Naive thymus-derived CD8-positive, alpha-beta T cell (primary cell): ENCODE measurements around the gene TOM1L2. TPM values are rescaled to one million over a fixed set of nuclear protein-coding genes. Genes with fewer than 3 reads are reported as not detected.
A peak's percentile ranks its signal among the peaks of the same experiment; 100 is the strongest.

Experiments used
- ATAC-seq, 2 donors: fragments of 150-1000 bp; cut with Tn5 transposase in 1 of 2; sonication (Bioruptor Pico), chemical (Tn5 transposase) in 1 of 2; 1 replicate in 1 of 2; 2 replicates in 1 of 2; pipeline ENCODE4 v1.10.0; 2021; ENCODE audit warnings: mild to moderate bottlenecking in 2 of 2, moderate library complexity in 2 of 2
- POLR2A ChIA-PET: fragments of 350-600 bp; sonication (Branson Sonifier 250); formaldehyde crosslinking; loops from one replicate; lab custom pipeline; 2021; ENCODE audit warnings: antibody characterized with exemption; lab: Charles Lee
- DNase-seq, 10 donors: peaks; one replicate each; pipeline versions ENCODE4 v3.0.0 to v3.0.0-alpha.2; 2020 to 2022
- H3K27ac Mint-ChIP-seq, 10 donors: one replicate each; pipeline ENCODE4 v1.8.0; 2020 to 2022; ENCODE audit warnings: mild to moderate bottlenecking in 10 of 10, mixed read lengths in 10 of 10, moderate library complexity in 4 of 10, inconsistent platforms in 1 of 10
- H3K27me3 Mint-ChIP-seq, 5 donors: one replicate each; pipeline ENCODE4 v1.8.0; 2021 to 2022; ENCODE audit warnings: mixed read lengths in 5 of 5
- H3K36me3 Mint-ChIP-seq, 3 donors: one replicate each; pipeline ENCODE4 v1.8.0; 2020 to 2022; ENCODE audit warnings: mixed read lengths in 3 of 3, mild to moderate bottlenecking in 2 of 3, inconsistent platforms in 1 of 3
- H3K4me1 Mint-ChIP-seq, 4 donors: one replicate each; pipeline ENCODE4 v1.8.0; 2021 to 2022; ENCODE audit warnings: mixed read lengths in 4 of 4
- H3K4me3 Mint-ChIP-seq, 10 donors: one replicate each; pipeline ENCODE4 v1.8.0; 2020 to 2022; ENCODE audit warnings: mild to moderate bottlenecking in 10 of 10, mixed read lengths in 10 of 10, moderate library complexity in 6 of 10, inconsistent platforms in 1 of 10
- H3K9me3 Mint-ChIP-seq, 9 donors: one replicate each; pipeline ENCODE4 v1.8.0; 2020 to 2022; ENCODE audit warnings: mixed read lengths in 9 of 9, mild to moderate bottlenecking in 3 of 9, inconsistent platforms in 1 of 9, moderate library complexity in 1 of 9
- polyA plus RNA-seq, 3 donors: library from polyadenylated mRNA; unstranded; fragments of 300-500 nt; fragmentation: Illumina TruSeq; gene quantifications; one replicate each; pipeline ENCODE4 v1.2.3, GENCODE V29; 2021
- total RNA-seq, 8 experiments: library from RNA in 2 of 8; stranded (reverse) in 2 of 8; gene quantifications; one replicate each; pipeline ENCODE4 v1.2.3 and lab custom pipeline; 2021 to 2026

The TOM1L2 gene
- total and polyA plus RNA-seq, 5 experiments from 2014 or later = 2.5 to 71.1 (median 11.6) TPM

- H3K4me1 Mint-ChIP-seq = peaks cover 47 to 94% (median 89%) of the 10 kb centered on the region in 4 donors
- ATAC-seq = no peak
- POLR2A ChIA-PET = interaction anchor here (0.8 to 11.8 kb wide), 4 partner anchors 8 to 23 kb away, joined by 3 to 166 read pairs (median 12); partner anchors contain the start of gene SREBF1
Observed at GRCh38 chr17:17826942-17827785, 145.0 kb downstream of the TOM1L2 start.

GRCh38 chr17:17826342-17826713 is 145.9 kb downstream of the TOM1L2 start:
- peak overlapping the region; percentile 52 to 85 (median 73) for H3K4me3 Mint-ChIP-seq
- H3K27me3 Mint-ChIP-seq = no peaks in the 10 kb centered on the region
- DNase-seq = peak in 1 of 10 donors; percentile 45
- peak; percentile 17 to 20 for ATAC-seq
- H3K36me3 Mint-ChIP-seq = peaks cover 0 to 22% (median 0%) of the 10 kb centered on the region in 3 donors
- H3K4me1 Mint-ChIP-seq = peaks cover 50 to 94% (median 89%) of the 10 kb centered on the region in 4 donors
- no peaks in the 10 kb centered on the region for H3K9me3 Mint-ChIP-seq
- POLR2A ChIA-PET = interaction anchor here (0.7 to 11.8 kb wide), 4 partner anchors 9 to 29 kb away, joined by 3 to 166 read pairs (median 12); partner anchors contain the start of gene SREBF1
- H3K27ac Mint-ChIP-seq = peak overlapping the region; percentile 81 to 96 (median 91)

More at GRCh38 chr17:17826942-17827785, 145.0 kb downstream of the TOM1L2 start:
- Mint-ChIP-seq H3K27ac (peak overlapping the region; percentile 81 to 96 (median 91)), H3K36me3 (peaks cover 0 to 29% (median 0%) of the 10 kb centered on the region in 3 donors), H3K4me3 (peak overlapping the region; percentile 61 to 85 (median 73)), H3K27me3 (no peaks in the 10 kb centered on the region), H3K9me3 (no peaks in the 10 kb centered on the region)
- DNase-seq = no peak

GRCh38 chr17:17824783-17825614 is 147.2 kb downstream of the TOM1L2 start:
- POLR2A ChIA-PET = interaction anchor here (0.7 to 11.8 kb wide), 3 partner anchors 10 to 25 kb away, joined by 5 to 166 read pairs (median 19); partner anchors contain the start of gene SREBF1
- ATAC-seq = no peak
- DNase-seq = peak in 1 of 10 donors; percentile 22
- Mint-ChIP-seq H3K4me1 (peaks cover 54 to 94% (median 91%) of the 10 kb centered on the region in 4 donors), H3K4me3 (peak overlapping the region; percentile 67 to 88 (median 82)), H3K9me3 (no peaks in the 10 kb centered on the region), H3K36me3 (peaks cover 0 to 19% (median 0%) of the 10 kb centered on the region in 3 donors), H3K27ac (peak overlapping the region; percentile 73 to 98 (median 94)), H3K27me3 (no peaks in the 10 kb centered on the region)

- Mint-ChIP-seq H3K36me3 (peaks cover 0 to 22% (median 0%) of the 10 kb centered on the region in 3 donors), H3K27me3 (no peaks in the 10 kb centered on the region), H3K4me3 (peak overlapping the region; percentile 75 to 88 (median 82)), H3K4me1 (peaks cover 54 to 95% (median 92%) of the 10 kb centered on the region in 4 donors), H3K27ac (peak overlapping the region; percentile 73 to 98 (median 94)), H3K9me3 (no peaks in the 10 kb centered on the region)
- peak; percentile 4 to 43 for ATAC-seq
- peak in 1 of 10 donors; percentile 46 for DNase-seq
- POLR2A ChIA-PET = interaction anchor here (2.4 to 11.8 kb wide), 2 partner anchors 11 to 26 kb away, joined by 19 to 166 read pairs; partner anchors contain the start of gene SREBF1
Observed at GRCh38 chr17:17824119-17824782, 147.9 kb downstream of the TOM1L2 start.

GRCh38 chr17:17823433-17824118 is 148.6 kb downstream of the TOM1L2 start:
- DNase-seq (peak; percentile 66 to 86 (median 80)), ATAC-seq (peak; percentile 79 to 82)
- no peaks in the 10 kb centered on the region for H3K9me3 Mint-ChIP-seq
- POLR2A ChIA-PET = interaction anchor here (0.7 to 11.8 kb wide), 4 partner anchors 12 to 31 kb away, joined by 3 to 166 read pairs (median 6); partner anchors contain the start of gene SREBF1
- peak overlapping the region; percentile 73 to 98 (median 94) for H3K27ac Mint-ChIP-seq
- H3K4me3 Mint-ChIP-seq = peak overlapping the region; percentile 75 to 88 (median 84)
- no peaks in the 10 kb centered on the region for H3K27me3 Mint-ChIP-seq
- peaks cover 0 to 27% (median 4%) of the 10 kb centered on the region in 3 donors for H3K36me3 Mint-ChIP-seq
- H3K4me1 Mint-ChIP-seq = peaks cover 56 to 96% (median 95%) of the 10 kb centered on the region in 4 donors

GRCh38 chr17:17822616-17823015 is 149.6 kb downstream of the TOM1L2 start:
- DNase-seq (no peak), ATAC-seq (no peak)
- Mint-ChIP-seq H3K4me1 (peaks cover 52 to 92% (median 87%) of the 10 kb centered on the region in 4 donors), H3K36me3 (peaks cover 0 to 30% (median 5%) of the 10 kb centered on the region in 3 donors), H3K4me3 (peak overlapping the region; percentile 62 to 84 (median 73)), H3K27me3 (no peaks in the 10 kb centered on the region), H3K27ac (peak overlapping the region in 8 of 10 donors; percentile 63 to 85 (median 72)), H3K9me3 (no peaks in the 10 kb centered on the region)
- POLR2A ChIA-PET = interaction anchor here (0.9 to 11.8 kb wide), 7 partner anchors 11 to 140 kb away, joined by 3 to 166 read pairs (median 4); partner anchors contain the start of gene SREBF1

DNA sequence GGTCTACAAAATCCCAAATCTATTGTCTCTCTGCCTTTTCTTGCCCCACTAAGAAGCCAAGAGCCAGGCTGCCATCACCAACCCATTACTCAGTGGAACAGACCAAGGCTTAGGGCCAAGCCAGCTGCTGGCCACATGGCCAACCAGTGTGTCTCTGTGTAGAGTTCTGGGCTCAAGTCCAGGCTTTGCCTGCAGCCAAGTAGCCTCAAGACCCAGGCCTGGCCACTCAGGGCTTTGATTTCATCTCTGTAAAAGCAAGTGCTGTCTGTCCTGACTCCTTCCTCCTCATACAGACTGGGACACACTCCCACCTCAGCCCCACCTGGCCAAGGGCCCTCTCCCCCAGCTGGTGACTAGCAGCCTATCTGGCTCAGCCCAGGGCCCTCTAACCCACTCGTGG is 150.0 kb downstream of the TOM1L2 start:
- peak overlapping the region; percentile 36 to 84 (median 73) for H3K4me3 Mint-ChIP-seq
- H3K27me3 Mint-ChIP-seq = no peaks in the 10 kb centered on the region
- no peaks in the 10 kb centered on the region for H3K9me3 Mint-ChIP-seq
- peaks cover 0 to 31% (median 5%) of the 10 kb centered on the region in 3 donors for H3K36me3 Mint-ChIP-seq
- H3K4me1 Mint-ChIP-seq = peaks cover 52 to 89% (median 83%) of the 10 kb centered on the region in 4 donors
- H3K27ac Mint-ChIP-seq = peak overlapping the region in 8 of 10 donors; percentile 32 to 85 (median 67)
- no peak for DNase-seq
- POLR2A ChIA-PET = interaction anchor here (0.8 to 11.8 kb wide), 9 partner anchors 10 to 140 kb away, joined by 3 to 166 read pairs (median 4); partner anchors contain the start of gene SREBF1
- no peak for ATAC-seq

- H3K27ac Mint-ChIP-seq = peak overlapping the region; percentile 68 to 94 (median 88)
- POLR2A ChIA-PET = interaction anchor here (0.6 to 11.8 kb wide), 5 partner anchors 8 to 93 kb away, joined by 3 to 166 read pairs (median 5); partner anchors contain the start of gene SREBF1
- peaks cover 0 to 39% (median 5%) of the 10 kb centered on the region in 3 donors for H3K36me3 Mint-ChIP-seq
Observed at GRCh38 chr17:17820463-17821158, 151.6 kb downstream of the TOM1L2 start.

DNA sequence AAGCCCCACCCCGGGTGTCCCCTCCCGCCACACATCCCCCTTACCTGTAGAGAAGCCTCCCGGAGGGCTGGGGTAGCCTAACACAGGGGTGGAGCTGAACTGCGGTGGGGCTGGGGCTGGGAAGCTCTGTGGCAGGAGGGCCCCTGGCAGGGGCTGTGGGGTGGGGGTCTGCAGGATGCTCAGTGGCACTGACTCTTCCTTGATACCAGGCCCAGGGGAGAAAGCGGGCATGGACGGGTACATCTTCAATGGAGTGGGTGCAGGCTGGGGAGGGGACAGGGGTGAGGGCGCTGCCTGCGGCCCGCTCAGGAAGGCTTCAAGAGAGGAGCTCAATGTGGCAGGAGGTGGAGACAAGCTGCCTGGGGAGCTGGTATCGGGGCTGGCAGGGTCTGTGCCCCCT is 152.2 kb downstream of the TOM1L2 start:
- peak overlapping the region; percentile 48 to 83 (median 76) for H3K4me3 Mint-ChIP-seq

More at GRCh38 chr17:17820463-17821158, 151.6 kb downstream of the TOM1L2 start:
- Mint-ChIP-seq H3K27me3 (no peaks in the 10 kb centered on the region), H3K9me3 (no peaks in the 10 kb centered on the region), H3K4me3 (peak overlapping the region; percentile 48 to 83 (median 76)), H3K4me1 (peaks cover 40 to 77% (median 67%) of the 10 kb centered on the region in 4 donors)
- DNase-seq (no peak), ATAC-seq (no peak)

DNA sequence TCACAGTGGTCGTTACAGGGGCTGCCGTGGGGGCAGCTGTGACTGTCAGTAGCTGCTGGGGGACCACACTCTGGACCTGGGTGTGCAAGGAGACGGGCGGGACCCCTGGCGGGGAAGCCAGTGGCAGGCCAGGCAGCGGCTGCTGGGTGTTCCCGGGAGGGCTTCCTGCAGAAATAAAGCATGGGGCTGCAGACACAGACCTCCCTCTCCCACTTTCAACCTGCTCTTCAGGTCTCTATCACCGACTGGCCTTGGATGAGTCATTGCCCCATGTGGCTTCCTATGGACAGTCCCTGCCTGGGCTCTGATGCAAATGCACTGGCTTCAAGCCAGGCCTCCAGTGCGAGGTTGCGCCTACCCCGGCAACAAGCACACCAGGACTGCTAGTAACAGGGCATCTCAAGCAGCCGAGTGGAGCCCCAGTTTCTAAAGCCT is 152.6 kb downstream of the TOM1L2 start:
- no peaks in the 10 kb centered on the region for H3K27me3 Mint-ChIP-seq
- ATAC-seq (peak; percentile 13 to 21), DNase-seq (peak in 4 of 10 donors; percentile 42 to 59 (median 51))
- no peaks in the 10 kb centered on the region for H3K9me3 Mint-ChIP-seq
- peaks cover 0 to 48% (median 5%) of the 10 kb centered on the region in 3 donors for H3K36me3 Mint-ChIP-seq
- peak overlapping the region; percentile 68 to 94 (median 89) for H3K27ac Mint-ChIP-seq
- peak overlapping the region; percentile 48 to 83 (median 76) for H3K4me3 Mint-ChIP-seq
- H3K4me1 Mint-ChIP-seq = peaks cover 35 to 70% (median 58%) of the 10 kb centered on the region in 4 donors
- POLR2A ChIA-PET = interaction anchor here (0.7 to 11.8 kb wide), 4 partner anchors 16 to 127 kb away, joined by 3 to 166 read pairs (median 11); partner anchors contain the start of gene SREBF1

More for the DNA sequence above, 152.2 kb downstream of the TOM1L2 start:
- ATAC-seq (no peak), DNase-seq (peak in 1 of 10 donors; percentile 36)
- Mint-ChIP-seq H3K27me3 (no peaks in the 10 kb centered on the region), H3K4me1 (peaks cover 40 to 74% (median 63%) of the 10 kb centered on the region in 4 donors), H3K36me3 (peaks cover 0 to 43% (median 5%) of the 10 kb centered on the region in 3 donors), H3K27ac (peak overlapping the region; percentile 68 to 94 (median 89)), H3K9me3 (no peaks in the 10 kb centered on the region)
- POLR2A ChIA-PET = interaction anchor here (0.6 to 11.8 kb wide), 5 partner anchors 15 to 127 kb away, joined by 3 to 166 read pairs (median 5); partner anchors contain the start of gene SREBF1
